Heart right ventricle (tissue), 16 donors: ENCODE measurements around the gene ZFP69B. TPM values are rescaled to one million over a fixed set of nuclear protein-coding genes. Genes with fewer than 3 reads are reported as not detected.
"Not testable (repeated sequence)": the region's sequence is repeated elsewhere in the genome, so short reads cannot be mapped to it uniquely, and the experiment has no call there.

Experiments
- ATAC-seq, 8 donors: fragments of 200-7000 bp; cut with Tn5 transposase; one replicate each; pipeline ENCODE4 v1.9.1; 2020; ENCODE audit warnings: mild to moderate bottlenecking in 8 of 8, moderate library complexity in 8 of 8, moderate number of reproducible peaks in 1 of 8
- DNase-seq, 2 donors: peaks; one replicate each; pipeline ENCODE4 v3.0.0-alpha.2; 2020
- H3K27ac ChIP-seq, 10 donors: fragments of 200-600 bp; sonication (generic) in 2 of 10; one replicate each; pipeline versions ENCODE4 v1.5.0 to v1.8.0; 2020 to 2022; ENCODE audit warnings: mild to moderate bottlenecking in 3 of 10
- H3K27me3 ChIP-seq, 7 donors: fragments of 200-600 bp; one replicate each; pipeline ENCODE4 v1.8.0; 2021 to 2022; ENCODE audit warnings: mild to moderate bottlenecking in 2 of 7
- H3K36me3 ChIP-seq, 9 donors: fragments of 200-600 bp; sonication (generic) in 1 of 9; one replicate each; pipeline versions ENCODE4 v1.5.0 to v1.8.0; 2020 to 2022; ENCODE audit warnings: mild to moderate bottlenecking in 2 of 9
- H3K4me1 ChIP-seq, 9 donors: fragments of 200-600 bp; sonication (generic) in 1 of 9; one replicate each; pipeline versions ENCODE4 v1.5.0 to v1.8.0; 2020 to 2022; ENCODE audit warnings: mild to moderate bottlenecking in 4 of 9
- H3K4me3 ChIP-seq, 10 donors: fragments of 200-600 bp; sonication (generic) in 2 of 10; one replicate each; pipeline versions ENCODE4 v1.5.0 to v1.8.0; 2020 to 2022; ENCODE audit warnings: mild to moderate bottlenecking in 7 of 10, moderate library complexity in 2 of 10
- H3K9me3 ChIP-seq, 11 donors: fragments of 200-600 bp in 10 of 11; sonication (generic) in 2 of 11; one replicate each; pipeline versions ENCODE4 v1.5.0 to v1.8.0; 2013 to 2022; ENCODE audit warnings: mild to moderate bottlenecking in 2 of 11, control low read depth in 1 of 11, moderate library complexity in 1 of 11
- CTCF ChIP-seq, 9 donors: fragments of 200-600 bp; sonication (generic) in 2 of 9; IDR thresholded peaks; one replicate each; pipeline versions ENCODE4 v1.5.0 to v1.8.0; 2021 to 2022; ENCODE audit warnings: antibody characterized with exemption in 9 of 9, mild to moderate bottlenecking in 5 of 9, moderate library complexity in 1 of 9
- WGBS, 2 donors: extraction: QIAGEN DNeasy Blood & Tissue Kit; methylation state at CpG; one replicate each; pipeline ENCODE4 v1.1.7; 2013; ENCODE audit warnings: inconsistent platforms in 1 of 2; 5-methylcytosine and 5-hydroxymethylcytosine counted together
- intact Hi-C, 10 donors: fragments of 100-400 bp; cut with DNase I; formaldehyde crosslinking; loops; one replicate each; pipeline versions ENCODE4 v1.11.1 to v1.14.2; 2022
- polyA plus RNA-seq, 2 donors: library from polyadenylated mRNA; stranded (reverse); fragments of 200-250 nt; gene quantifications; one replicate each; pipeline ENCODE4 v1.2.3, GENCODE V29; 2013
- total RNA-seq, 10 donors: library from RNA; stranded (reverse); fragmentation: NEBNext Ultra II Directional in 3 of 10; extraction: Animal tissue kit (Norgen Biotek cat#: 25700) in 3 of 10; gene quantifications; one replicate each; pipeline versions ENCODE4 v1.2.1 to v1.2.4, GENCODE V29; 2021 to 2023
- donor health status: Arrhythmogenic right ventricular cardiomyopathy.
- donor health status: ischemic (EF 13 %, LVEDD 7.1; RV severe dilation, severe dysfunction).
- donor health status: healthy with polysubstance abuse.
- donor health status: DM: no; HTN: yes; CAD: no.
- donor health status: DM: no; HTN: no; CAD: no.
- donor health status: ischemic (EF 25% LVEDD 6.9; RV normal size, moderate dysfunction).
- donor health status: ischemic (EF 25% LVEDD 5.7; RV mildly dilated, moderate dysfunction).
- donor health status: healthy.
- donor health status: DM: yes; HTN: yes; CAD: no.
- donor health status: Ischemic cardiomyopathy.
- donor health status: ischemic (EF 35%, LVEDD 5.7; RV mildly dilated, moderate dysfunction).
- donor health status: nonischemic (EF 11% LVEDD 7.7; RV severe dilation, severe dysfunction).
- donor health status: DM: yes; HTN: yes; CAD: no.
- donor health status: PGD.
- donor health status: ischemic (EF 29% LVEDD 5.4; RV normal size, mild dysfunction).
- donor health status: nonischemic (EF 23%, LVEDD 6.1; RV moderate dilation, normal function).

Gene ZFP69B
- total and polyA plus RNA-seq, 12 donors, result 0.37 to 2.2 (median 1.0) TPM

GRCh38 chr1:40478276-40478675 lies 28.0 kb downstream of the ZFP69B start:
- no peaks in the 10 kb centered on the region for H3K27me3 ChIP-seq
- no peak for TF ChIP-seq CTCF (IDR thresholded peaks at IDR 0.05)
- H3K4me1 ChIP-seq, result peaks cover 0 to 12% (median 8%) of the 10 kb centered on the region in 9 donors
- no peak overlapping the region for H3K27ac ChIP-seq
- peak overlapping the region in 7 of 10 donors; percentile 61 to 97 (median 92) for H3K4me3 ChIP-seq
- 64 to 65% methylated on average over 2 of the region's 2 CpGs for WGBS, 2 donors
- intact Hi-C loops, result no loop called here
- ATAC-seq (no peak), DNase-seq (no peak)
- peaks cover 0 to 26% (median 13%) of the 10 kb centered on the region in 9 donors for H3K36me3 ChIP-seq
- H3K9me3 ChIP-seq, result peaks cover 0 to 39% (median 9%) of the 10 kb centered on the region in 11 donors

GRCh38 chr1:40479156-40479555 lies 28.9 kb downstream of the ZFP69B start:
- Histone ChIP-seq H3K36me3 (peaks cover 0 to 35% (median 20%) of the 10 kb centered on the region in 9 donors), H3K27ac (no peak overlapping the region), H3K4me3 (no peak overlapping the region), H3K4me1 (peaks cover 0 to 12% (median 8%) of the 10 kb centered on the region in 9 donors), H3K27me3 (no peaks in the 10 kb centered on the region), H3K9me3 (peaks cover 0 to 39% (median 13%) of the 10 kb centered on the region in 11 donors)
- DNase-seq (no peak), ATAC-seq (no peak)
- WGBS, 2 donors, result 87 to 90% methylated on average over 4 of the region's 4 CpGs
- TF ChIP-seq CTCF (IDR thresholded peaks at IDR 0.05), result no peak
- intact Hi-C loops, result no loop called here

- Histone ChIP-seq H3K4me3 (no peak overlapping the region), H3K27ac (no peak overlapping the region), H3K4me1 (no peaks in the 10 kb centered on the region), H3K36me3 (peaks cover 0 to 96% (median 59%) of the 10 kb centered on the region in 9 donors), H3K27me3 (no peaks in the 10 kb centered on the region), H3K9me3 (peaks cover 3 to 94% (median 64%) of the 10 kb centered on the region in 11 donors)
- ATAC-seq (no peak), DNase-seq (no peak)
- WGBS, 2 donors, result 98 to 99% methylated on average over 4 of the region's 4 CpGs
- no peak for TF ChIP-seq CTCF (IDR thresholded peaks at IDR 0.05)
- intact Hi-C loops, result no loop called here
These were observed 45.1 kb downstream of the ZFP69B start for GRCh38 chr1:40495315-40495903.

GRCh38 chr1:40502651-40503050 lies 52.4 kb downstream of the ZFP69B start:
- Histone ChIP-seq H3K36me3 (peaks cover 0 to 39% (median 1%) of the 10 kb centered on the region in 9 donors), H3K9me3 (peaks cover 0 to 97% (median 28%) of the 10 kb centered on the region in 11 donors)
- DNase-seq, ATAC-seq, H3K27ac ChIP-seq, H3K4me1 ChIP-seq, H3K4me3 ChIP-seq, intact Hi-C loops, H3K27me3 ChIP-seq: not testable (repeated sequence)
- WGBS, 2 donors, result 95 to 98% methylated on average over 4 of the region's 4 CpGs

GRCh38 chr1:40507973-40508372 lies 57.7 kb downstream of the ZFP69B start:
- Histone ChIP-seq H3K27ac (peak overlapping the region in 8 of 10 donors; percentile 48 to 88 (median 79)), H3K36me3 (peaks cover 0 to 28% (median 0%) of the 10 kb centered on the region in 9 donors), H3K9me3 (peaks cover 0 to 77% (median 4%) of the 10 kb centered on the region in 11 donors), H3K4me3 (peak overlapping the region; percentile 21 to 88 (median 79)), H3K27me3 (no peaks in the 10 kb centered on the region), H3K4me1 (peaks cover 6 to 19% (median 12%) of the 10 kb centered on the region in 9 donors)
- DNase-seq (no peak), ATAC-seq (no peak)
- WGBS, 2 donors, result 60 to 61% methylated on average over 6 of the region's 6 CpGs
- TF ChIP-seq CTCF (IDR thresholded peaks at IDR 0.05), result no peak
- intact Hi-C loops, result no loop called here
